Cardiac fibroblast (primary cell): Measurements from ENCODE around the gene SCNM1.

Experiments used
- DNase-seq, 2 donors: peaks; one replicate each; pipeline versions ENCODE4 v3.0.0 to v3.0.0-alpha.2; 2010; ENCODE audit warnings: low read depth in 2 of 2
- H3K4me3 ChIP-seq, 2 donors: replicated peaks in 1 of 2; 1 replicate in 1 of 2; 2 replicates in 1 of 2; pipeline ENCODE4 v1.5.1; 2011; ENCODE audit warnings: low read depth in 2 of 2, low read length in 2 of 2, mild to moderate bottlenecking in 2 of 2, moderate library complexity in 1 of 2
- CTCF ChIP-seq: IDR thresholded peaks from one replicate; pipeline ENCODE4 v1.5.1; 2011; ENCODE audit warnings: low read depth, mild to moderate bottlenecking, low read length, inconsistent platforms

Gene SCNM1

GRCh38 chr1:151133018-151133806, 32.7 kb upstream of the SCNM1 start:
- no peak overlapping the region for H3K4me3 ChIP-seq
- TF ChIP-seq CTCF: no peak
- DNase-seq: no peak

- TF ChIP-seq CTCF: no peak
- H3K4me3 ChIP-seq: no peak overlapping the region
- no peak for DNase-seq
Observed at GRCh38 chr1:151134396-151134795, 31.5 kb upstream of the SCNM1 start.

- no peak overlapping the region for H3K4me3 ChIP-seq
- TF ChIP-seq CTCF: no peak
- DNase-seq: no peak
Observed at GRCh38 chr1:151134991-151135390, 31.0 kb upstream of the SCNM1 start.

GRCh38 chr1:151135433-151136385, 30.2 kb upstream of the SCNM1 start:
- TF ChIP-seq CTCF: no peak
- no peak overlapping the region for H3K4me3 ChIP-seq
- DNase-seq: no peak

GRCh38 chr1:151137789-151138188, 28.2 kb upstream of the SCNM1 start:
- H3K4me3 ChIP-seq: no peak overlapping the region
- TF ChIP-seq CTCF: no peak
- no peak for DNase-seq

GRCh38 chr1:151142411-151143056, 23.4 kb upstream of the SCNM1 start:
- DNase-seq: no peak
- no peak for TF ChIP-seq CTCF
- H3K4me3 ChIP-seq: no peak overlapping the region
